Nephron progenitor cell (in vitro differentiated cells): ENCODE results near the gene STYK1.

ENCODE experiments used
- DNase-seq: peaks from one replicate; pipeline ENCODE4 v3.0.0; 2021
- H3K27ac Mint-ChIP-seq: 2 replicates; pipeline ENCODE4 v1.8.0; 2021; ENCODE audit warnings: mild to moderate bottlenecking, moderate library complexity, mixed read lengths
- H3K27me3 Mint-ChIP-seq: 2 replicates; pipeline ENCODE4 v1.8.0; 2021; ENCODE audit warnings: mild to moderate bottlenecking, low read depth, mixed read lengths; ENCODE audit not compliant: poor library complexity
- H3K36me3 Mint-ChIP-seq: 2 replicates; pipeline ENCODE4 v1.8.0; 2021; ENCODE audit warnings: low read depth, mixed read lengths
- H3K4me1 Mint-ChIP-seq: 2 replicates; pipeline ENCODE4 v1.8.0; 2021; ENCODE audit warnings: mixed read lengths
- H3K4me3 Mint-ChIP-seq: 2 replicates; pipeline ENCODE4 v1.8.0; 2021; ENCODE audit warnings: mild to moderate bottlenecking, moderate library complexity, mixed read lengths
- H3K9me3 Mint-ChIP-seq: 2 replicates; pipeline ENCODE4 v1.8.0; 2021; ENCODE audit warnings: mild to moderate bottlenecking, moderate library complexity, mixed read lengths
- TF ChIP-seq, protein P1 (sequence below): fragments of 200-600 bp; sonication (generic); IDR thresholded peaks from 2 replicates; pipeline ENCODE4 v1.5.0; 2021; ENCODE audit warnings: antibody characterized with exemption

Gene STYK1

DNA sequence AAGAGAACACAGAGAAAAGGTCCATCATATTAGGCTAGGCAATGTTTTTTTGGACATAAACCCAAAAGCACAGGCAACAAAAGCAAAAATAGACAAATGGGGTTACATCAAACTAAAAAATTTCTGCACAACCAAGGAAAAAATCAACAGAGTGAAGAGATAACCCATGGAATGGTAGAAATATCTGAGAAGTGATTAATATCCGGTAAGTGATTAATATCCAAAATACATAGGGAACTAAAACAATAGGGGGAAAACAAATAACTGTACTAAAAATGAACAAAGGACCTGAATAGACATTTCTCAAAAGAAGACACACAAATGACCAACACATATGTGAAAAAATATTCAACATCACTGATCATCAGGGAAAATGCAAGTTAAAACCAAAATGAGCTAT, 4.3 kb downstream of the STYK1 start:
- no peaks in the 10 kb centered on the region for H3K36me3 Mint-ChIP-seq
- DNase-seq = no peak
- H3K27ac Mint-ChIP-seq = no peak overlapping the region
- no peak overlapping the region for H3K4me3 Mint-ChIP-seq
- H3K4me1 Mint-ChIP-seq = peaks cover 10% of the 10 kb centered on the region
- peaks cover 27% of the 10 kb centered on the region for H3K27me3 Mint-ChIP-seq
- no peaks in the 10 kb centered on the region for H3K9me3 Mint-ChIP-seq
- TF ChIP-seq, protein P1, sequence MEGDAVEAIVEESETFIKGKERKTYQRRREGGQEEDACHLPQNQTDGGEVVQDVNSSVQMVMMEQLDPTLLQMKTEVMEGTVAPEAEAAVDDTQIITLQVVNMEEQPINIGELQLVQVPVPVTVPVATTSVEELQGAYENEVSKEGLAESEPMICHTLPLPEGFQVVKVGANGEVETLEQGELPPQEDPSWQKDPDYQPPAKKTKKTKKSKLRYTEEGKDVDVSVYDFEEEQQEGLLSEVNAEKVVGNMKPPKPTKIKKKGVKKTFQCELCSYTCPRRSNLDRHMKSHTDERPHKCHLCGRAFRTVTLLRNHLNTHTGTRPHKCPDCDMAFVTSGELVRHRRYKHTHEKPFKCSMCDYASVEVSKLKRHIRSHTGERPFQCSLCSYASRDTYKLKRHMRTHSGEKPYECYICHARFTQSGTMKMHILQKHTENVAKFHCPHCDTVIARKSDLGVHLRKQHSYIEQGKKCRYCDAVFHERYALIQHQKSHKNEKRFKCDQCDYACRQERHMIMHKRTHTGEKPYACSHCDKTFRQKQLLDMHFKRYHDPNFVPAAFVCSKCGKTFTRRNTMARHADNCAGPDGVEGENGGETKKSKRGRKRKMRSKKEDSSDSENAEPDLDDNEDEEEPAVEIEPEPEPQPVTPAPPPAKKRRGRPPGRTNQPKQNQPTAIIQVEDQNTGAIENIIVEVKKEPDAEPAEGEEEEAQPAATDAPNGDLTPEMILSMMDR = no peak

DNA sequence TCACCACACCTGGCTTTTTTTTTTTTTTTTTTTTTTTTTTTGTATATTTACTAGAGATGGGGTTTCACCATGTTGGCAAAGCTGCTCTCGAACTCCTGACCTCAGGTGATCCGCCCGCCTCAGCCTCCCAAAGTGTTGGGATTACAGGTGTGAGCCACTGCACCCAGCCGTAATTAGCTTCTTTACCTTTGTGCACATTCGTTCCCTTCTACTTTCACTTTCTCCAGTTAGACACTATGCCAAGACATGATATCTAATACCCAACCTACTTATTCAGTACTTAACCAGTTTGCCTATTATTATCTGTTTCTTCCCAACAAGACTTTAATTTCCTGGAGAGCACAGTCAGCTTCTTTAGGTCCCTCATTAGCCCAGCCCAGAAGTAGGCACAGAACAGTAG, 5.3 kb downstream of the STYK1 start:
- Mint-ChIP-seq H3K4me3 (no peak overlapping the region), H3K36me3 (no peaks in the 10 kb centered on the region), H3K9me3 (no peaks in the 10 kb centered on the region), H3K27me3 (peaks cover 18% of the 10 kb centered on the region), H3K27ac (no peak overlapping the region), H3K4me1 (peaks cover 8% of the 10 kb centered on the region)
- DNase-seq = no peak
- TF ChIP-seq, protein P1 = no peak

DNA sequence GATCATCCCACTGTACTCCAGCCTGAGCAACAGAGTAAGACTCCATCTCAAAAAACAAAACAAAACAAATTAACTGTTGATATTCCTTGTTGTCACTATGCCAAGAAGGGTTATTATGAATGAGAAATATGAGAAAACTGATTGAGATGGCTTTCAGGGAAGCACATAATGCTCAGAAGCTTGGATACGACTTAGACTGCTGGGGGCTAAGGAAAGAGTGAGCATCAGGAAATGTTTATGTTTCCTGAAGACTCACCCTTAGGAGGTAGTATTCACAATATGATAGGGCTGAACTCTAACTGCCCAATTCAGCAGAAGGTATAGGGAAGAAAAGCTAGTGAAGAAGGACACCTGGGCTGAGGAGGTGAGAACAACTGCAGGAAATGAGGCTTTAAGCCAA, 6.3 kb downstream of the STYK1 start:
- no peak overlapping the region for H3K27ac Mint-ChIP-seq
- TF ChIP-seq, protein P1 = no peak
- no peaks in the 10 kb centered on the region for H3K36me3 Mint-ChIP-seq
- H3K4me1 Mint-ChIP-seq = no peaks in the 10 kb centered on the region
- no peak for DNase-seq
- H3K9me3 Mint-ChIP-seq = no peaks in the 10 kb centered on the region
- H3K4me3 Mint-ChIP-seq = no peak overlapping the region
- peaks cover 11% of the 10 kb centered on the region for H3K27me3 Mint-ChIP-seq

DNA sequence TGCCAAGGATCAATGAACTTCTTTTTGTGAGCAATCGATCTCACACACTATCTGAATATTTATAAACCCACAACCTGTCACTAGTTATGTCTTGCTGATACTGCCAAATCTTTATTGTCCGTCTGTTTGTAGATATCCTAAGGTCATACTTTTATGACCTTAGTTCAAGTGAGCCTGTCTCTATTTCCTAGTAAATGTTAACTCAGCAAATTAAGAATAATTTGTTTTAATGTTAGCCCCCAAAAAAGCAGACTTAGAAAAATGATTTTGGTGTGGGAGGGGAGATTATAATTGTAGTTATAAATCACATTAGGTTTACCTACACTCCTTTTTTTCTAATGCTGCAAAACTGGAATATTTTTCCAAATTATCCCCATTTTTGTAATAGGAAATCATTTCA, 9.4 kb downstream of the STYK1 start:
- H3K36me3 Mint-ChIP-seq = no peaks in the 10 kb centered on the region
- H3K27ac Mint-ChIP-seq = no peak overlapping the region
- H3K4me3 Mint-ChIP-seq = no peak overlapping the region
- TF ChIP-seq, protein P1 = no peak
- H3K9me3 Mint-ChIP-seq = no peaks in the 10 kb centered on the region
- H3K4me1 Mint-ChIP-seq = no peaks in the 10 kb centered on the region
- DNase-seq = no peak
- H3K27me3 Mint-ChIP-seq = peaks cover 9% of the 10 kb centered on the region

DNA sequence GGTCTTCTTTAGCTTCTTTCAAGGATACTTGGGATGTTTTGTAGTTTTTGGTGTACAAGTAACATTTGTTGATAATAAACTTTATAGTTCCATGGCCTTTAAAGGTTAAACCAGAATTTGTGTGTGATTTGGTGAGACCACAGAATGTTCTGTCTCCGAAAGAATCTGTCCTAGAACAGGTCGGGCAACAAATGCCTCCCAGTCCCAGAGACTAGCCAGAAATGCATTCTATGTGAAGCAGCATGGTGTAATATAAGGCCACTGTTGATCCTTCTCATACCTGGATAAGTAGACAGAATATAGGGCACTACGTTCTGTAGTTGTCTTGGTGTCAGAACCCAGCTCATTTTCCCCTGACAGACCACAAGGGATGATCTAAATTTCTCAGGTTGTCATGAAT, 10.0 kb downstream of the STYK1 start:
- TF ChIP-seq, protein P1 = no peak
- H3K27me3 Mint-ChIP-seq = peaks cover 8% of the 10 kb centered on the region
- H3K36me3 Mint-ChIP-seq = no peaks in the 10 kb centered on the region
- H3K4me1 Mint-ChIP-seq = no peaks in the 10 kb centered on the region
- no peak overlapping the region for H3K4me3 Mint-ChIP-seq
- no peak overlapping the region for H3K27ac Mint-ChIP-seq
- DNase-seq = no peak
- no peaks in the 10 kb centered on the region for H3K9me3 Mint-ChIP-seq

DNA sequence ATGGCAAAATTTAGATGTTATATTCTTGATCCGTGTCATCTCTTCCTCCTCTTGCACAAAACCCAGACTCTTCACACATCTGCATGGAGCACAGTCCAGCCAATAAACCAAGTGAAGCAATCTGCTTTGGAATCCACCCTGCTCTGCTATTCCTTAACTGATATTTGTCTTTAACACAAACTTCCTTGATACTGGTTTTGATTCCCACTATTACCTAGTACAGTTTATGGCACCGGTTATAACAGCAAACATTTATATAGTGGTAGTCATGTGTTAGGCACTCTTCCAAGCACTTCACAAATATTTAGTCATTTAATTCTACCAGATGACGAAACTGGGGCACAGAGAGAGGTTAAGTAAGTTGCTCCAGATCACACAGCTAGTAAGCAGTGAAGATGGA, 12.5 kb downstream of the STYK1 start:
- Mint-ChIP-seq H3K9me3 (peaks cover 21% of the 10 kb centered on the region), H3K27me3 (no peaks in the 10 kb centered on the region), H3K27ac (no peak overlapping the region), H3K36me3 (no peaks in the 10 kb centered on the region), H3K4me1 (no peaks in the 10 kb centered on the region), H3K4me3 (no peak overlapping the region)
- TF ChIP-seq, protein P1 = no peak
- no peak for DNase-seq
